ENCODE measurements around the gene ACAP3.

ACAP3 gene

GRCh38 chr1:1298861-1299685 lies 8.7 kb downstream of the ACAP3 start:
- no peak for DNase-seq

GRCh38 chr1:1297802-1298424 lies 9.8 kb downstream of the ACAP3 start:
- no peak for DNase-seq

GRCh38 chr1:1296070-1297061 lies 11.4 kb downstream of the ACAP3 start:
- no peak for DNase-seq

GRCh38 chr1:1295154-1295923 lies 12.4 kb downstream of the ACAP3 start:
- no peak for DNase-seq

- no peak for DNase-seq
Observed at GRCh38 chr1:1294250-1294890, 13.4 kb downstream of the ACAP3 start.

- DNase-seq, result no peak
Observed at GRCh38 chr1:1293263-1294249, 14.2 kb downstream of the ACAP3 start.

GRCh38 chr1:1292851-1293250 lies 14.9 kb downstream of the ACAP3 start:
- no peak for DNase-seq

- DNase-seq, result no peak
Observed at GRCh38 chr1:1292442-1292779, 15.3 kb downstream of the ACAP3 start.

- no peak for DNase-seq
Observed at GRCh38 chr1:1291548-1292441, 15.9 kb downstream of the ACAP3 start.

GRCh38 chr1:1291023-1291528 lies 16.7 kb downstream of the ACAP3 start:
- DNase-seq, result no peak

- DNase-seq, result no peak
Observed at GRCh38 chr1:1290238-1290731, 17.4 kb downstream of the ACAP3 start.

GRCh38 chr1:1287288-1288110 lies 20.2 kb downstream of the ACAP3 start:
- DNase-seq, result no peak

- no peak for DNase-seq
Observed at GRCh38 chr1:1286313-1287261, 21.1 kb downstream of the ACAP3 start.

- DNase-seq, result no peak
Observed at GRCh38 chr1:1285611-1286311, 22.0 kb downstream of the ACAP3 start.

- DNase-seq, result no peak
Observed at GRCh38 chr1:1285102-1285571, 22.6 kb downstream of the ACAP3 start.

Data from GDM1 (cell line).